WTC11 (cell line): Measurements from ENCODE around the gene ERCC4.

Experiments
- MYBL2 ChIP-seq: sonication (generic); formaldehyde crosslinking; IDR thresholded peaks from 2 replicates; pipeline ENCODE4 v1.8.1; 2023; ENCODE audit warnings: mild to moderate bottlenecking, moderate library complexity, missing genetic modification reagents
- NR1H2 ChIP-seq: sonication (generic); formaldehyde crosslinking; IDR thresholded peaks from 2 replicates; pipeline ENCODE4 v1.9.0; 2021; ENCODE audit warnings: mild to moderate bottlenecking, moderate library complexity, missing genetic modification reagents
- ZNF671 ChIP-seq: fragments of 250-450 bp; sonication (Bioruptor Pico); IDR thresholded peaks from 2 replicates; pipeline ENCODE4 v1.8.0; 2021; ENCODE audit warnings: mild to moderate bottlenecking
- TF ChIP-seq, protein P1 (sequence below): fragments of 200-600 bp; IDR thresholded peaks from 2 replicates; pipeline ENCODE4 v1.8.0; 2022; ENCODE audit warnings: antibody characterized with exemption
- TF ChIP-seq, protein P2 (sequence below): sonication (generic); formaldehyde crosslinking; IDR thresholded peaks from 2 replicates; pipeline ENCODE4 v1.8.0; 2022; ENCODE audit warnings: mild to moderate bottlenecking, missing genetic modification reagents
- TF ChIP-seq, protein P3 (sequence below): sonication (generic); formaldehyde crosslinking; conservative IDR thresholded peaks from 2 replicates; pipeline ENCODE4 v1.8.1; 2023; ENCODE audit warnings: mild to moderate bottlenecking, low read depth, missing genetic modification reagents, moderate library complexity

DNA sequence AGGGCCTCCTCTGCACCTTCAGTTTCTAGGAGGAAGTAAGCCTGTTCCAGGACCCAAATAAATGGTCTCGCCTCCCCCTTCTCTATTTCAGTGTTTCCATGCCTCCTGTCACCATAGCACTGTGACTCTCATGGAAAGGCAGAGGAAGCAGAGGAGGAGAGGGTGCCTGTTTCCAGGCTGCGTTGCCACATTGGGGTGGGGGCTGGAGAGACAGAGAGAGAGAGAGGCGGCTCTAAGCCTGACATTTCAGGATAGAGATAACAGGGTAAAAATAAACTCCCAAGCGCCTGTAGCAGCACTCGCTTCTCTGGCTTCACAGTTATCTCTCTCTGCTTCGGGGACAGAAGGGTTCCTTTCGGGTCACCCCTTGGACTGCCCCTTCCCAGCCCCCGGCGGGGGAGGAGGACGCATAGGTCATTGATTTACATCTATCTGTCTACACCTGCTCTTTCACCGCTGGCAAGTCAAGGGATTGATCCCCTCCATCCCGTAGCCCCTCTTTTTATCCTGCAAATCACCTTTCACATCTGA lies 80.0 kb downstream of the ERCC4 start:
- TF ChIP-seq MYBL2 = no peak
- TF ChIP-seq, protein P1, sequence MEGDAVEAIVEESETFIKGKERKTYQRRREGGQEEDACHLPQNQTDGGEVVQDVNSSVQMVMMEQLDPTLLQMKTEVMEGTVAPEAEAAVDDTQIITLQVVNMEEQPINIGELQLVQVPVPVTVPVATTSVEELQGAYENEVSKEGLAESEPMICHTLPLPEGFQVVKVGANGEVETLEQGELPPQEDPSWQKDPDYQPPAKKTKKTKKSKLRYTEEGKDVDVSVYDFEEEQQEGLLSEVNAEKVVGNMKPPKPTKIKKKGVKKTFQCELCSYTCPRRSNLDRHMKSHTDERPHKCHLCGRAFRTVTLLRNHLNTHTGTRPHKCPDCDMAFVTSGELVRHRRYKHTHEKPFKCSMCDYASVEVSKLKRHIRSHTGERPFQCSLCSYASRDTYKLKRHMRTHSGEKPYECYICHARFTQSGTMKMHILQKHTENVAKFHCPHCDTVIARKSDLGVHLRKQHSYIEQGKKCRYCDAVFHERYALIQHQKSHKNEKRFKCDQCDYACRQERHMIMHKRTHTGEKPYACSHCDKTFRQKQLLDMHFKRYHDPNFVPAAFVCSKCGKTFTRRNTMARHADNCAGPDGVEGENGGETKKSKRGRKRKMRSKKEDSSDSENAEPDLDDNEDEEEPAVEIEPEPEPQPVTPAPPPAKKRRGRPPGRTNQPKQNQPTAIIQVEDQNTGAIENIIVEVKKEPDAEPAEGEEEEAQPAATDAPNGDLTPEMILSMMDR = no peak
- no peak for TF ChIP-seq ZNF671 (CRISPR knock-in tag)
- TF ChIP-seq, protein P2, sequence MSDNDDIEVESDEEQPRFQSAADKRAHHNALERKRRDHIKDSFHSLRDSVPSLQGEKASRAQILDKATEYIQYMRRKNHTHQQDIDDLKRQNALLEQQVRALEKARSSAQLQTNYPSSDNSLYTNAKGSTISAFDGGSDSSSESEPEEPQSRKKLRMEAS (CRISPR knock-in tag) = no peak
- TF ChIP-seq, protein P3, sequence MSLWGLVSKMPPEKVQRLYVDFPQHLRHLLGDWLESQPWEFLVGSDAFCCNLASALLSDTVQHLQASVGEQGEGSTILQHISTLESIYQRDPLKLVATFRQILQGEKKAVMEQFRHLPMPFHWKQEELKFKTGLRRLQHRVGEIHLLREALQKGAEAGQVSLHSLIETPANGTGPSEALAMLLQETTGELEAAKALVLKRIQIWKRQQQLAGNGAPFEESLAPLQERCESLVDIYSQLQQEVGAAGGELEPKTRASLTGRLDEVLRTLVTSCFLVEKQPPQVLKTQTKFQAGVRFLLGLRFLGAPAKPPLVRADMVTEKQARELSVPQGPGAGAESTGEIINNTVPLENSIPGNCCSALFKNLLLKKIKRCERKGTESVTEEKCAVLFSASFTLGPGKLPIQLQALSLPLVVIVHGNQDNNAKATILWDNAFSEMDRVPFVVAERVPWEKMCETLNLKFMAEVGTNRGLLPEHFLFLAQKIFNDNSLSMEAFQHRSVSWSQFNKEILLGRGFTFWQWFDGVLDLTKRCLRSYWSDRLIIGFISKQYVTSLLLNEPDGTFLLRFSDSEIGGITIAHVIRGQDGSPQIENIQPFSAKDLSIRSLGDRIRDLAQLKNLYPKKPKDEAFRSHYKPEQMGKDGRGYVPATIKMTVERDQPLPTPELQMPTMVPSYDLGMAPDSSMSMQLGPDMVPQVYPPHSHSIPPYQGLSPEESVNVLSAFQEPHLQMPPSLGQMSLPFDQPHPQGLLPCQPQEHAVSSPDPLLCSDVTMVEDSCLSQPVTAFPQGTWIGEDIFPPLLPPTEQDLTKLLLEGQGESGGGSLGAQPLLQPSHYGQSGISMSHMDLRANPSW (CRISPR knock-in tag) = no peak
- no peak for TF ChIP-seq NR1H2 (CRISPR knock-in tag)
